Measurements from ENCODE around the gene LYPD4.
"Not testable (repeated sequence)": the region's sequence is repeated elsewhere in the genome, so short reads cannot be mapped to it uniquely, and the experiment has no call there.

The LYPD4 gene

GRCh38 chr19:41879080-41879479 lies 34.6 kb upstream of the LYPD4 start:
- no peak for TF ChIP-seq CTCF (conservative IDR thresholded peaks at IDR 0.05; ENCODE audit: low read depth, low read length)
- H3K4me3 ChIP-seq (ENCODE audit: low read length) = no peak overlapping the region

GRCh38 chr19:41877916-41878905 lies 33.7 kb upstream of the LYPD4 start:
- TF ChIP-seq CTCF (conservative IDR thresholded peaks at IDR 0.05; ENCODE audit: low read depth, low read length) = no peak
- DNase-seq (ENCODE audit: low read depth) = no peak
- H3K4me3 ChIP-seq (ENCODE audit: low read length) = no peak overlapping the region

More at GRCh38 chr19:41879080-41879479, 34.6 kb upstream of the LYPD4 start:
- DNase-seq (ENCODE audit: low read depth) = no peak

- TF ChIP-seq CTCF (conservative IDR thresholded peaks at IDR 0.05; ENCODE audit: low read depth, low read length) = no peak
- no peak within 1 kb of the TSS for H3K4me3 ChIP-seq (ENCODE audit: low read length)
- peak; percentile 62 for DNase-seq (ENCODE audit: low read depth)
These were observed 32.7 kb upstream of the LYPD4 start, which contains the start of gene CD79A for GRCh38 chr19:41876847-41877832. Gene CD79A, plus strand, starts transcription at chr19:41877279. Its CDS starts 26 bp downstream, at chr19:41877305.

GRCh38 chr19:41875973-41876372 lies 31.5 kb upstream of the LYPD4 start:
- DNase-seq (ENCODE audit: low read depth); H3K4me3 ChIP-seq (ENCODE audit: low read length): not testable (repeated sequence)

GRCh38 chr19:41872775-41873647 lies 28.5 kb upstream of the LYPD4 start:
- no peak for DNase-seq (ENCODE audit: low read depth)
- H3K4me3 ChIP-seq (ENCODE audit: low read length) = no peak overlapping the region
- TF ChIP-seq CTCF (conservative IDR thresholded peaks at IDR 0.05; ENCODE audit: low read depth, low read length) = peak; percentile 82

- no peak for TF ChIP-seq CTCF (conservative IDR thresholded peaks at IDR 0.05; ENCODE audit: low read depth, low read length)
- H3K4me3 ChIP-seq (ENCODE audit: low read length) = no peak overlapping the region
- no peak for DNase-seq (ENCODE audit: low read depth)
These were observed 27.9 kb upstream of the LYPD4 start for GRCh38 chr19:41872384-41872774.
